Tibial nerve (tissue), 4 donors: ENCODE measurements around the gene LIN9. TPM values are rescaled to one million over a fixed set of nuclear protein-coding genes. Genes with fewer than 3 reads are reported as not detected.

Experiments
- DNase-seq, 2 donors: peaks; one replicate each; pipeline ENCODE4 v3.0.0-alpha.2; 2019; ENCODE audit warnings: low spot score in 2 of 2
- H3K27ac ChIP-seq, 4 donors: fragments of 200-600 bp; sonication (generic) in 3 of 4; one replicate each; pipeline ENCODE4 v1.5.1; 2017 to 2019; ENCODE audit warnings: mild to moderate bottlenecking in 1 of 4
- H3K27me3 ChIP-seq, 2 donors: fragments of 200-600 bp; sonication (generic) in 1 of 2; one replicate each; pipeline versions ENCODE4 v1.5.1 to v1.6.0; 2017 to 2019
- H3K36me3 ChIP-seq, 3 donors: fragments of 200-600 bp; sonication (generic); one replicate each; pipeline ENCODE4 v1.5.1; 2018 to 2019
- H3K4me1 ChIP-seq, 4 donors: fragments of 200-600 bp; sonication (generic) in 3 of 4; one replicate each; pipeline ENCODE4 v1.5.1; 2017 to 2019
- H3K4me3 ChIP-seq, 4 donors: fragments of 200-600 bp; sonication (generic) in 3 of 4; one replicate each; pipeline ENCODE4 v1.5.1; 2017 to 2019; ENCODE audit warnings: mild to moderate bottlenecking in 1 of 4, moderate library complexity in 1 of 4
- H3K9me3 ChIP-seq, 4 donors: fragments of 200-600 bp; sonication (generic) in 3 of 4; one replicate each; pipeline ENCODE4 v1.5.1; 2017 to 2019
- CTCF ChIP-seq, 5 experiments: fragments of 200-600 bp in 3 of 5; fragments of 450-650 bp in 2 of 5; sonication (generic) in 3 of 5; IDR thresholded peaks; one replicate each; pipeline ENCODE4 v1.5.1; 2016 to 2019; ENCODE audit warnings: antibody characterized with exemption in 5 of 5, mild to moderate bottlenecking in 3 of 5, moderate library complexity in 2 of 5
- EP300 ChIP-seq, 2 donors: sonication (generic); formaldehyde crosslinking; IDR thresholded peaks; one replicate each; pipeline ENCODE4 v1.6.1; 2017; ENCODE audit warnings: antibody characterized with exemption in 2 of 2, mild to moderate bottlenecking in 1 of 2
- POLR2A ChIP-seq, 2 donors: fragments of 450-650 bp; IDR thresholded peaks; one replicate each; pipeline ENCODE4 v1.6.1; 2017; ENCODE audit warnings: antibody characterized with exemption in 2 of 2, mild to moderate bottlenecking in 2 of 2, moderate library complexity in 2 of 2
- WGBS, 2 donors: methylation state at CpG; one replicate each; pipeline ENCODE4 v1.1.5; 2018; 5-methylcytosine and 5-hydroxymethylcytosine counted together
- total RNA-seq, 4 donors: library from RNA; depleted of rRNA; stranded (reverse); fragments of >200 nt; gene quantifications; one replicate each; pipeline ENCODE4 v1.1.0, GENCODE V29; 2016

The LIN9 gene
- 1 to 10 TPM; 1.3 to 2.4 (median 2.2) TPM for total RNA-seq

DNA sequence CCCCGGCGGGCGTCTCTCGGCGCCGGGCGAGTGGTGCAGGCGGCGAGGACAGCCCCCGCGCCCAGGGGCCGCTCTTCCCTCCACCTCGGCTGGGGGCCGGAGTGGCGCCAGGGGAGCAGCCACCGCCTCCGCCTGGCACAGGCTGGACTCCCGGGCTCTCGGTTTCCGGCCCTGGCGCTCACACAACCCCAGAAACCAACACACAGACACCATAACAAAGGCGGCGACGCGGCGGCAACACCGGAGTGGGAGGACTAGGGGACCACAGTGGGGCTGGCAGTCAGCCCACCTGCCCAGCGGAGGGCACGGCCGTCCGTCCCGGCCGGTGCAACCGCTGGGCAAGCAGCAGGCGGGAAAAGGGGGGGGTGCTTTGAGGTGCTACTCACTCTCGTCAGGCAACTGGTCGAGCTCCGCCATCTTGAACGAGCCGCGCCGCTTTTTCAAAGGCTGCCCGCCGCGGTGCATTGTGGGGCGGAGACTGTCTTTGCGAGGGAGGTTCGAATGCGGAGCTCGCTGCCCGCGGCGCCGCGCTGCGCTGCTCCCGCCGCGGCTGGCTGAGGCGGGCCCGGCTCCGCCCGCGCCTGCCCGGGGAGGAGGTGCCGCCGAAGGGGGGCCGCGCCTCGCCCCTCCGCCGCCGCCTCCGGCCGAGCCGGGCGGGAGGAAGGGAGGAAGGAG is at the start of gene LIN9:
Gene LIN9 (minus strand): TSS at position 442 of the 675 bp plus-strand sequence. CDS start 25 bp downstream, at position 417.
- WGBS, 2 donors = 0 to 1% methylated on average over 23 to 40 of the region's 77 CpGs

GRCh38 chr1:226357416-226357815 is 48.5 kb upstream of the LIN9 start:
- TF ChIP-seq CTCF (IDR thresholded peaks at IDR 0.05) (no peak), EP300 (IDR thresholded peaks at IDR 0.05) (no peak), POLR2A (IDR thresholded peaks at IDR 0.05) (no peak)
- DNase-seq = no peak
- no peaks in the 10 kb centered on the region for H3K27me3 ChIP-seq
- peaks cover 2 to 62% (median 24%) of the 10 kb centered on the region in 3 donors for H3K36me3 ChIP-seq
- WGBS, 2 donors = 98% methylated on average over 2 of the region's 2 CpGs
- no peak overlapping the region for H3K4me3 ChIP-seq
- H3K9me3 ChIP-seq = no peaks in the 10 kb centered on the region
- peaks cover 0 to 6% (median 3%) of the 10 kb centered on the region in 4 donors for H3K4me1 ChIP-seq
- no peak overlapping the region for H3K27ac ChIP-seq

More for the DNA sequence above, at the start of gene LIN9:
- Histone ChIP-seq H3K36me3 (no peaks in the 10 kb centered on the region), H3K4me1 (peaks cover 0 to 22% (median 8%) of the 10 kb centered on the region in 4 donors), H3K27ac (peak within 1 kb of the TSS; percentile 49 to 83 (median 60)), H3K9me3 (no peaks in the 10 kb centered on the region), H3K4me3 (peak within 1 kb of the TSS; percentile 82 to 100 (median 98)), H3K27me3 (no peaks in the 10 kb centered on the region)
- DNase-seq = peak; percentile 79 to 89
- peak in 1 of 2 donors; percentile 23 for TF ChIP-seq POLR2A (IDR thresholded peaks at IDR 0.05)
- no peak for TF ChIP-seq CTCF (IDR thresholded peaks at IDR 0.05)
- TF ChIP-seq EP300 (IDR thresholded peaks at IDR 0.05) = peak in 1 of 2 donors; percentile 63

- peaks cover 0 to 47% (median 12%) of the 10 kb centered on the region in 3 donors for H3K36me3 ChIP-seq
- WGBS, 2 donors = 75 to 79% methylated on average over 6 of the region's 6 CpGs
- H3K27me3 ChIP-seq = no peaks in the 10 kb centered on the region
- TF ChIP-seq EP300 (IDR thresholded peaks at IDR 0.05) (no peak), POLR2A (IDR thresholded peaks at IDR 0.05) (no peak), CTCF (IDR thresholded peaks at IDR 0.05) (no peak)
- DNase-seq = no peak
- H3K27ac ChIP-seq = no peak overlapping the region
- no peak overlapping the region for H3K4me3 ChIP-seq
- H3K9me3 ChIP-seq = no peaks in the 10 kb centered on the region
- H3K4me1 ChIP-seq = peaks cover 0 to 6% (median 3%) of the 10 kb centered on the region in 4 donors
These were observed 46.9 kb upstream of the LIN9 start for GRCh38 chr1:226355669-226356551.

DNA sequence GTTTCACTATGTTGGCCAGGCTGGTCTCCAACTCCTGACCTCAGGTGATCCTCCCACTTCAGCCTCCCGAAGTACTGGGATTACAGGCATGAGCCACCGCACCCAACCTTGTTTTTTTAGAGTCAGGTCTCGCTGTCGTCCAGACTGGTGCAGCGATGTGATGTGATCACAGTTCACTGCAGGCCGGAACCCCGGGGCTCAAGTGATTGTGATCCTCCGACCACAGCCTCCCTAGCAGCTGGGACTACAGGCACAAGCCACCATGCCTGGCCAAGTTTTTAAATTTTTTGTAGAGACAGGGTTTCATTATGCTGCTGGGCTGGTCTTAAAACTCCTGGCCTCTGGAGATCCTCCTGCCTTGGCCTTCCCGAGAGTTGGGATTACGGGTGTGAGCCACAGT is 46.1 kb upstream of the LIN9 start:
- TF ChIP-seq CTCF (IDR thresholded peaks at IDR 0.05) (no peak), EP300 (IDR thresholded peaks at IDR 0.05) (no peak), POLR2A (IDR thresholded peaks at IDR 0.05) (no peak)
- no peak for DNase-seq
- Histone ChIP-seq H3K4me1 (peaks cover 0 to 13% (median 4%) of the 10 kb centered on the region in 4 donors), H3K27ac (no peak overlapping the region), H3K36me3 (peaks cover 0 to 38% (median 4%) of the 10 kb centered on the region in 3 donors), H3K4me3 (no peak overlapping the region), H3K9me3 (no peaks in the 10 kb centered on the region), H3K27me3 (no peaks in the 10 kb centered on the region)
- 92 to 98% methylated on average over 10 of the region's 10 CpGs for WGBS, 2 donors
